HEK293 (cell line): ENCODE data around the gene CALHM3.

ENCODE experiments used
- CTCF ChIA-PET: fragments of 350-600 bp; formaldehyde crosslinking; extraction: SDS; loops from one replicate; lab custom pipeline; 2021; ENCODE audit warnings: antibody characterized with exemption; lab: Yijun Ruan, JAX
- POLR2A ChIA-PET: fragments of 300-600 bp; formaldehyde crosslinking; extraction: SDS; loops from one replicate; lab custom pipeline; 2020; ENCODE audit warnings: antibody characterized with exemption, inconsistent platforms; lab: Yijun Ruan, JAX
- H3K27ac ChIP-seq: fragments of 200-500 bp; sonication (Bioruptor generic); 2 replicates; pipeline ENCODE4 v1.5.1; 2014; ENCODE audit warnings: low read depth, low read length, control low read depth, inconsistent platforms; ENCODE audit errors: extremely low read depth
- H3K36me3 ChIP-seq, 2 experiments: fragments of 200-500 bp in 1 of 2; sonication (Bioruptor generic) in 1 of 2; 1 replicate in 1 of 2; 2 replicates in 1 of 2; pipeline ENCODE4 v1.5.1; 2014 to 2017; ENCODE audit warnings: inconsistent platforms in 2 of 2, low read length in 2 of 2; ENCODE audit not compliant: control insufficient read depth in 2 of 2, insufficient read depth in 1 of 2
- H3K4me1 ChIP-seq: fragments of 200-500 bp; sonication (Bioruptor generic); 2 replicates; pipeline ENCODE4 v1.5.1; 2014; ENCODE audit warnings: mild to moderate bottlenecking, low read length, inconsistent platforms; ENCODE audit not compliant: control insufficient read depth, insufficient read depth
- H3K4me3 ChIP-seq: 2 replicates; pipeline ENCODE4 v1.5.1; 2011; ENCODE audit warnings: low read depth, mild to moderate bottlenecking, control low read depth, low read length, moderate library complexity
- H3K9me3 ChIP-seq: fragments of 200-500 bp; sonication (Bioruptor generic); 2 replicates; pipeline ENCODE4 v1.5.1; 2014; ENCODE audit warnings: low read depth, low read length, inconsistent platforms; ENCODE audit not compliant: control insufficient read depth, insufficient read depth
- EGR2 ChIP-seq: fragments of 450-650 bp; formaldehyde crosslinking; IDR thresholded peaks from 2 replicates; pipeline ENCODE4 v1.5.1; 2016; ENCODE audit warnings: low read depth, missing biosample characterization, missing genetic modification characterization
- GLI4 ChIP-seq: fragments of 450-650 bp; formaldehyde crosslinking; IDR thresholded peaks from 2 replicates; pipeline ENCODE4 v1.5.1; 2016; ENCODE audit warnings: missing biosample characterization, missing genetic modification characterization
- HOXC10 ChIP-seq: sonication (generic); formaldehyde crosslinking; IDR thresholded peaks from 2 replicates; pipeline ENCODE4 v1.8.1; 2023; ENCODE audit warnings: mild to moderate bottlenecking, missing genetic modification reagents
- SETDB1 ChIP-seq: IDR thresholded peaks from one replicate; pipeline ENCODE4 v1.6.1; 2017; ENCODE audit warnings: mild to moderate bottlenecking, low read length, moderate library complexity, mixed read lengths; ENCODE audit not compliant: insufficient read length
- SP2 ChIP-seq: fragments of 450-650 bp; formaldehyde crosslinking; IDR thresholded peaks from 2 replicates; pipeline ENCODE4 v1.5.1; 2016; ENCODE audit warnings: missing biosample characterization, missing genetic modification characterization
- SP7 ChIP-seq: fragments of 450-650 bp; formaldehyde crosslinking; IDR thresholded peaks from 2 replicates; pipeline ENCODE4 v1.5.1; 2016; ENCODE audit warnings: missing biosample characterization, missing genetic modification characterization
- WT1 ChIP-seq: fragments of 450-650 bp; formaldehyde crosslinking; IDR thresholded peaks from 2 replicates; pipeline ENCODE4 v1.5.1; 2016; ENCODE audit warnings: missing biosample characterization, missing genetic modification characterization
- ZEB2 ChIP-seq: fragments of 450-650 bp; formaldehyde crosslinking; IDR thresholded peaks from 2 replicates; pipeline ENCODE4 v1.5.1; 2016; ENCODE audit warnings: missing biosample characterization, missing genetic modification characterization
- ZFHX2 ChIP-seq: fragments of 450-650 bp; formaldehyde crosslinking; conservative IDR thresholded peaks from 2 replicates; pipeline ENCODE4 v1.5.1; 2016; ENCODE audit warnings: missing biosample characterization, missing genetic modification characterization
- ZFP3 ChIP-seq: fragments of 450-650 bp; formaldehyde crosslinking; IDR thresholded peaks from 2 replicates; pipeline ENCODE4 v1.5.1; 2016; ENCODE audit warnings: low read depth, missing biosample characterization, missing genetic modification characterization
- ZNF184 ChIP-seq: fragments of 450-650 bp; IDR thresholded peaks from 2 replicates; pipeline ENCODE4 v1.5.1; 2018; ENCODE audit warnings: missing biosample characterization, mild to moderate bottlenecking, missing genetic modification characterization
- ZNF19 ChIP-seq: fragments of 450-650 bp; formaldehyde crosslinking; IDR thresholded peaks from 2 replicates; pipeline ENCODE4; 2016; ENCODE audit warnings: missing biosample characterization, missing genetic modification characterization, low read depth
- ZNF211 ChIP-seq: fragments of 450-650 bp; formaldehyde crosslinking; IDR thresholded peaks from 2 replicates; pipeline ENCODE4 v1.5.1; 2016; ENCODE audit warnings: low read depth, missing biosample characterization, missing genetic modification characterization
- ZNF214 ChIP-seq: fragments of 450-650 bp; formaldehyde crosslinking; IDR thresholded peaks from 2 replicates; pipeline ENCODE4 v1.5.1; 2017; ENCODE audit warnings: missing biosample characterization, mild to moderate bottlenecking, missing genetic modification characterization, borderline replicate concordance
- ZNF221 ChIP-seq: fragments of 450-650 bp; formaldehyde crosslinking; IDR thresholded peaks from 2 replicates; pipeline ENCODE4 v1.5.1; 2017; ENCODE audit warnings: missing biosample characterization, missing genetic modification characterization, borderline replicate concordance
- ZNF335 ChIP-seq: fragments of 450-650 bp; formaldehyde crosslinking; conservative IDR thresholded peaks from 2 replicates; pipeline ENCODE4 v1.5.1; 2016; ENCODE audit warnings: missing biosample characterization, missing genetic modification characterization
- ZNF391 ChIP-seq: fragments of 450-650 bp; formaldehyde crosslinking; IDR thresholded peaks from 2 replicates; pipeline ENCODE4 v1.5.1; 2016; ENCODE audit warnings: low read depth, missing biosample characterization, missing genetic modification characterization, borderline replicate concordance
- ZNF514 ChIP-seq: fragments of 450-650 bp; formaldehyde crosslinking; IDR thresholded peaks from 2 replicates; pipeline ENCODE4 v1.5.1; 2016; ENCODE audit warnings: missing biosample characterization, missing genetic modification characterization
- ZNF548 ChIP-seq: fragments of 450-650 bp; formaldehyde crosslinking; IDR thresholded peaks from 2 replicates; pipeline ENCODE4 v1.5.1; 2016; ENCODE audit warnings: missing biosample characterization, missing genetic modification characterization
- ZNF610 ChIP-seq: fragments of 450-650 bp; formaldehyde crosslinking; IDR thresholded peaks from 2 replicates; pipeline ENCODE4 v1.5.1; 2016; ENCODE audit warnings: missing biosample characterization, missing genetic modification characterization, borderline replicate concordance
- ZNF843 ChIP-seq: fragments of 450-650 bp; formaldehyde crosslinking; IDR thresholded peaks from 2 replicates; pipeline ENCODE4 v1.5.1; 2016; ENCODE audit warnings: missing biosample characterization, missing genetic modification characterization
- TF ChIP-seq, protein P1 (sequence below): fragments of 450-650 bp; formaldehyde crosslinking; IDR thresholded peaks from 2 replicates; pipeline ENCODE4 v1.5.1; 2016; ENCODE audit warnings: missing biosample characterization, missing genetic modification characterization
- TF ChIP-seq, protein P2 (sequence below): fragments of 450-650 bp; formaldehyde crosslinking; conservative IDR thresholded peaks from 2 replicates; pipeline ENCODE4 v1.5.1; 2016; ENCODE audit warnings: low read depth, missing biosample characterization, missing genetic modification characterization
- TF ChIP-seq, protein P3 (sequence below): sonication (generic); formaldehyde crosslinking; IDR thresholded peaks from 2 replicates; pipeline ENCODE4 v1.8.1; 2022; ENCODE audit warnings: mild to moderate bottlenecking, moderate library complexity, missing genetic modification reagents
- TF ChIP-seq, protein P4 (sequence below): fragments of 450-650 bp; formaldehyde crosslinking; IDR thresholded peaks from 2 replicates; pipeline ENCODE4 v1.5.1; 2016; ENCODE audit warnings: missing biosample characterization, missing genetic modification characterization

The CALHM3 gene

DNA sequence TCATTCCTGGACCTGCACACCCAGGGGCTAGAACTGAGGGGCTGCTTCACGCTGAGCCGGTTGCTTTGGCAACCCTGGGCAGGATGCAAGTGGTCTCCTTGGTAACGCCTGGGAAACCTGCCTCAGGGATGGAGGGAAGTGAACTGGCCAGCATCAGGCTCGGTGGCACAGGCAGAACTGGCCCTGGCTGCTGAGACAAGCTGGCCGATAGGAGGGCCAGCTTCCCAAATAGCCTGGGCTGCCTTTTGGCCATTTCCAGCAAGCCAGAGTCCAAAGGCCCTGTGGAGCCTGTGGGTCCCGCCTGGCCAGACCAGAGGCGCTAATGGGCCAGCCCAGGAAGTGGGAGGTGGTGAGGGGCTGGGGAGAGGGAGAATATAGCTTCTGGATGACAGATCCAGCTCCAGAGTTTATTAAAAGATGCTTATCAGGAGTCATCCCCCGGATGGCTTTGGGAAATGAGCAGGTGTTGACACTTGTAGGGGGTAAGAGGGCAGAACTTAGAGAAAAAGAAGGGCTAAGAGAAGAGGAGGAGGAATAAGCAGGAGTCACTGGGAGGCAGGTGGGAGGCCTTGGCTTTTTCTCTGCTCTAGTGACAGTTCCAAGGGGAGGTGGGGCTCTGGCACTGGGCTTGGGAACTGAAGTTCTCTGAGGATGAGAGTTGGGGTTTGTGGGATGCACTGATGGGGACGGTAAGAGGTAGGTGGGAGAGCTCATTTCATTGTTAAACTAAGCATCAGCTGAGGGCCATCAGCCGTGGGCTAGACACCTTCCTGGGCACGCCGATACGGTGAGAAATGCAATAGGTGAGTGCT, 24.0 kb upstream of the CALHM3 start:
- CTCF ChIA-PET, result interaction anchor here (0.7 to 1.5 kb wide), 5 partner anchors 10 to 236 kb away, joined by 3 to 7 read pairs (median 4); partner anchors contain the start of gene NEURL1
- POLR2A ChIA-PET, result interaction anchor here (0.6 to 1.3 kb wide), 4 partner anchors 11 to 210 kb away, joined by 3 to 6 read pairs (median 4); no protein-coding TSS in a partner anchor
- TF ChIP-seq ZNF514 (tag by site-specific recombination), result no peak
- TF ChIP-seq ZNF843 (tag by site-specific recombination), result no peak
- TF ChIP-seq ZNF548 (tag by site-specific recombination), result no peak
- TF ChIP-seq SETDB1, result no peak
- TF ChIP-seq ZNF335 (tag by site-specific recombination), result no peak
- no peak for TF ChIP-seq ZFP3 (tag by site-specific recombination)
- TF ChIP-seq ZNF211, result no peak
- TF ChIP-seq GLI4 (tag by site-specific recombination), result no peak
- TF ChIP-seq SP7 (tag by site-specific recombination), result peak; percentile 47
- TF ChIP-seq ZNF19, result no peak
- no peak for TF ChIP-seq ZNF221 (tag by site-specific recombination)
- TF ChIP-seq, protein P1, sequence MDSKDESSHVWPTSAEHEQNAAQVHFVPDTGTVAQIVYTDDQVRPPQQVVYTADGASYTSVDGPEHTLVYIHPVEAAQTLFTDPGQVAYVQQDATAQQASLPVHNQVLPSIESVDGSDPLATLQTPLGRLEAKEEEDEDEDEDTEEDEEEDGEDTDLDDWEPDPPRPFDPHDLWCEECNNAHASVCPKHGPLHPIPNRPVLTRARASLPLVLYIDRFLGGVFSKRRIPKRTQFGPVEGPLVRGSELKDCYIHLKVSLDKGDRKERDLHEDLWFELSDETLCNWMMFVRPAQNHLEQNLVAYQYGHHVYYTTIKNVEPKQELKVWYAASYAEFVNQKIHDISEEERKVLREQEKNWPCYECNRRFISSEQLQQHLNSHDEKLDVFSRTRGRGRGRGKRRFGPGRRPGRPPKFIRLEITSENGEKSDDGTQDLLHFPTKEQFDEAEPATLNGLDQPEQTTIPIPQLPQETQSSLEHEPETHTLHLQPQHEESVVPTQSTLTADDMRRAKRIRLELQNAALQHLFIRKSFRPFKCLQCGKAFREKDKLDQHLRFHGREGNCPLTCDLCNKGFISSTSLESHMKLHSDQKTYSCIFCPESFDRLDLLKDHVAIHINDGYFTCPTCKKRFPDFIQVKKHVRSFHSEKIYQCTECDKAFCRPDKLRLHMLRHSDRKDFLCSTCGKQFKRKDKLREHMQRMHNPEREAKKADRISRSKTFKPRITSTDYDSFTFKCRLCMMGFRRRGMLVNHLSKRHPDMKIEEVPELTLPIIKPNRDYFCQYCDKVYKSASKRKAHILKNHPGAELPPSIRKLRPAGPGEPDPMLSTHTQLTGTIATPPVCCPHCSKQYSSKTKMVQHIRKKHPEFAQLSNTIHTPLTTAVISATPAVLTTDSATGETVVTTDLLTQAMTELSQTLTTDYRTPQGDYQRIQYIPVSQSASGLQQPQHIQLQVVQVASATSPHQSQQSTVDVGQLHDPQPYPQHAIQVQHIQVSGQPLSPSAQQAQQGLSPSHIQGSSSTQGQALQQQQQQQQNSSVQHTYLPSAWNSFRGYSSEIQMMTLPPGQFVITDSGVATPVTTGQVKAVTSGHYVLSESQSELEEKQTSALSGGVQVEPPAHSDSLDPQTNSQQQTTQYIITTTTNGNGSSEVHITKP (tag by site-specific recombination), result no peak
- TF ChIP-seq WT1, result peak; percentile 86
- TF ChIP-seq, protein P2, sequence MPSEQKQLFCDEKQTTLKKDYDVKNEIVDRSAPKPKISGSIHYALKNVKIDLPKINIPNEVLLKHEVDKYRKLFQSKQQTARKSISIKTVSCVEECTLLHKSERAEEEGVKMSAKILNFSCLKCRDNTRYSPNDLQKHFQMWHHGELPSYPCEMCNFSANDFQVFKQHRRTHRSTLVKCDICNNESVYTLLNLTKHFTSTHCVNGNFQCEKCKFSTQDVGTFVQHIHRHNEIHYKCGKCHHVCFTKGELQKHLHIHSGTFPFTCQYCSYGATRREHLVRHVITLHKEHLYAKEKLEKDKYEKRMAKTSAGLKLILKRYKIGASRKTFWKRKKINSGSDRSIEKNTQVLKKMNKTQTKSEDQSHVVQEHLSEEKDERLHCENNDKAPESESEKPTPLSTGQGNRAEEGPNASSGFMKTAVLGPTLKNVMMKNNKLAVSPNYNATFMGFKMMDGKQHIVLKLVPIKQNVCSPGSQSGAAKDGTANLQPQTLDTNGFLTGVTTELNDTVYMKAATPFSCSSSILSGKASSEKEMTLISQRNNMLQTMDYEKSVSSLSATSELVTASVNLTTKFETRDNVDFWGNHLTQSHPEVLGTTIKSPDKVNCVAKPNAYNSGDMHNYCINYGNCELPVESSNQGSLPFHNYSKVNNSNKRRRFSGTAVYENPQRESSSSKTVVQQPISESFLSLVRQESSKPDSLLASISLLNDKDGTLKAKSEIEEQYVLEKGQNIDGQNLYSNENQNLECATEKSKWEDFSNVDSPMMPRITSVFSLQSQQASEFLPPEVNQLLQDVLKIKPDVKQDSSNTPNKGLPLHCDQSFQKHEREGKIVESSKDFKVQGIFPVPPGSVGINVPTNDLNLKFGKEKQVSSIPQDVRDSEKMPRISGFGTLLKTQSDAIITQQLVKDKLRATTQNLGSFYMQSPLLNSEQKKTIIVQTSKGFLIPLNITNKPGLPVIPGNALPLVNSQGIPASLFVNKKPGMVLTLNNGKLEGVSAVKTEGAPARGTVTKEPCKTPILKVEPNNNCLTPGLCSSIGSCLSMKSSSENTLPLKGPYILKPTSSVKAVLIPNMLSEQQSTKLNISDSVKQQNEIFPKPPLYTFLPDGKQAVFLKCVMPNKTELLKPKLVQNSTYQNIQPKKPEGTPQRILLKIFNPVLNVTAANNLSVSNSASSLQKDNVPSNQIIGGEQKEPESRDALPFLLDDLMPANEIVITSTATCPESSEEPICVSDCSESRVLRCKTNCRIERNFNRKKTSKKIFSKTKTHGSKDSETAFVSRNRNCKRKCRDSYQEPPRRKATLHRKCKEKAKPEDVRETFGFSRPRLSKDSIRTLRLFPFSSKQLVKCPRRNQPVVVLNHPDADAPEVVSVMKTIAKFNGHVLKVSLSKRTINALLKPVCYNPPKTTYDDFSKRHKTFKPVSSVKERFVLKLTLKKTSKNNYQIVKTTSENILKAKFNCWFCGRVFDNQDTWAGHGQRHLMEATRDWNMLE (tag by site-specific recombination), result no peak
- no peak for TF ChIP-seq ZNF214 (tag by site-specific recombination)
- TF ChIP-seq, protein P3, sequence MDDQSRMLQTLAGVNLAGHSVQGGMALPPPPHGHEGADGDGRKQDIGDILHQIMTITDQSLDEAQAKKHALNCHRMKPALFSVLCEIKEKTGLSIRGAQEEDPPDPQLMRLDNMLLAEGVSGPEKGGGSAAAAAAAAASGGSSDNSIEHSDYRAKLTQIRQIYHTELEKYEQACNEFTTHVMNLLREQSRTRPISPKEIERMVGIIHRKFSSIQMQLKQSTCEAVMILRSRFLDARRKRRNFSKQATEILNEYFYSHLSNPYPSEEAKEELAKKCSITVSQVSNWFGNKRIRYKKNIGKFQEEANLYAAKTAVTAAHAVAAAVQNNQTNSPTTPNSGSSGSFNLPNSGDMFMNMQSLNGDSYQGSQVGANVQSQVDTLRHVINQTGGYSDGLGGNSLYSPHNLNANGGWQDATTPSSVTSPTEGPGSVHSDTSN (CRISPR knock-in tag), result no peak
- no peak for TF ChIP-seq ZNF184
- TF ChIP-seq SP2, result peak; percentile 40; the same call in 1 of the 2 replicates
- no peak for TF ChIP-seq HOXC10
- TF ChIP-seq, protein P4, sequence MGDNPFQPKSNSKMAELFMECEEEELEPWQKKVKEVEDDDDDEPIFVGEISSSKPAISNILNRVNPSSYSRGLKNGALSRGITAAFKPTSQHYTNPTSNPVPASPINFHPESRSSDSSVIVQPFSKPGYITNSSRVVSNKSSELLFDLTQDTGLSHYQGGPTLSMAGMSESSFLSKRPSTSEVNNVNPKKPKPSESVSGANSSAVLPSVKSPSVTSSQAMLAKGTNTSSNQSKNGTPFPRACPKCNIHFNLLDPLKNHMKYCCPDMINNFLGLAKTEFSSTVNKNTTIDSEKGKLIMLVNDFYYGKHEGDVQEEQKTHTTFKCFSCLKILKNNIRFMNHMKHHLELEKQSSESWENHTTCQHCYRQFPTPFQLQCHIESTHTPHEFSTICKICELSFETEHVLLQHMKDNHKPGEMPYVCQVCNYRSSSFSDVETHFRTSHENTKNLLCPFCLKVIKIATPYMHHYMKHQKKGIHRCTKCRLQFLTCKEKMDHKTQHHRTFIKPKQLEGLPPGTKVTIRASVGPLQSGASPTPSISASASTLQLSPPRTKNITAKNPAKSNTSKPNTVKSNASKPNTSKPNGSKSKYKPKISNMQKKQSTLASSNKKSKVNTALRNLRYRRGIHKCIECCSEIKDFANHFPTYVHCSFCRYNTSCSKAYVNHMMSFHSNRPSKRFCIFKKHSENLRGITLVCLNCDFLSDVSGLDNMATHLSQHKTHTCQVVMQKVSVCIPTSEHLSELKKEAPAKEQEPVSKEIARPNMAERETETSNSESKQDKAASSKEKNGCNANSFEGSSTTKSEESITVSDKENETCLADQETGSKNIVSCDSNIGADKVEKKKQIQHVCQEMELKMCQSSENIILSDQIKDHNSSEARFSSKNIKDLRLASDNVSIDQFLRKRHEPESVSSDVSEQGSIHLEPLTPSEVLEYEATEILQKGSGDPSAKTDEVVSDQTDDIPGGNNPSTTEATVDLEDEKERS (tag by site-specific recombination), result no peak
- no peak for TF ChIP-seq ZNF610 (tag by site-specific recombination)
- peak; percentile 99 for TF ChIP-seq EGR2 (tag by site-specific recombination)
- peak; percentile 94 for TF ChIP-seq ZFHX2 (tag by site-specific recombination)
- TF ChIP-seq ZEB2 (tag by site-specific recombination), result no peak
- no peak for TF ChIP-seq ZNF391 (tag by site-specific recombination)

More for the DNA sequence above, 24.0 kb upstream of the CALHM3 start:
- H3K4me3 ChIP-seq, result no peak overlapping the region
- H3K4me1 ChIP-seq, result peaks cover 4% of the 10 kb centered on the region; the same call in 1 of the 2 replicates
- no peak overlapping the region for H3K27ac ChIP-seq
- H3K36me3 ChIP-seq, result no peaks in the 10 kb centered on the region
- no peaks in the 10 kb centered on the region for H3K9me3 ChIP-seq
